NCI-H1048 (cell line): ENCODE measurements around the gene SLC7A6OS.

ENCODE experiments used
- DNase-seq: peaks from one replicate; lab custom pipeline; 2025; lab: John Stamatoyannopoulos, UW

SLC7A6OS gene

DNA sequence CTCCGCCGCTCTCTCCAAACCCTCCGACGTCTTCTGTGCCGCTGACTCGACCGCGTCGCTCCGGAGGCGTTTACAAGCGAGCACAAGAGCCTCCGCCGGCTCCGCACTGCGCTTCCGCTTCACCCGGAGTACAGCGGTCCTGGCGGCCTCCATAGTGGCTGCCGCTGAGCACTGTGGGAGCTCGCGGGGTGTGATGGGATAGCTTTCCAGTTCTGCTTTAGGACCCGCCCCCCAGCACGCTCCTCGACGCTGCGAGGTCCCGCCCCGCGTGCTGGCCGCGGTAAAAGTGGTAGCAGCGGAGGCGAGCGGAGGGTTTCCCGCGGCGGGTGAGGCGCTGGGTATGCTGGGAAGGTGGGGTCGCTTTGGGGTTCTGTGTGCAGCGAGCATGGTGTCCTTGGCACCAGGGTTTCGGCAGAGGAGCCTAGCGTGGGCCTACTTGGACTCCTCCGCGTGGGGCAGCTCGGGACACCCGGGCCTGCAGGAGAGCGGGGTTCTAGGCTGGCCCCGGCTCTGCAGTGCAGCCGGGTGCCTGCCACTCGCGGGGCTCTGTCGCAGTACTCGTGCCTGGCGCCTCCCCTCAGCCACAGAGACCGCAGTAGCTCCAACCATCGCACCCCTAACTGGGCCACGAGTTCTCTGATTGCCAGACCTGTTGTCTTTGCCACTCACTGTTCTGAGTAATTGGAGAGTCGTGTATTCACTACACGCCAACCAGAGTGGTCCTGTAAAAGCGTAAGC is at the start of gene SLC7A6OS, which contains the start of gene PRMT7:
TSS of gene SLC7A6OS (minus strand) at position 173 of the 738 bp plus-strand sequence. CDS start at position 153, 20 bp downstream.
TSS of gene PRMT7 (plus strand) at position 246 of the 738 bp plus-strand sequence. CDS start 4,961 bp downstream, outside the sequence.
- DNase-seq = peak; percentile 71

DNA sequence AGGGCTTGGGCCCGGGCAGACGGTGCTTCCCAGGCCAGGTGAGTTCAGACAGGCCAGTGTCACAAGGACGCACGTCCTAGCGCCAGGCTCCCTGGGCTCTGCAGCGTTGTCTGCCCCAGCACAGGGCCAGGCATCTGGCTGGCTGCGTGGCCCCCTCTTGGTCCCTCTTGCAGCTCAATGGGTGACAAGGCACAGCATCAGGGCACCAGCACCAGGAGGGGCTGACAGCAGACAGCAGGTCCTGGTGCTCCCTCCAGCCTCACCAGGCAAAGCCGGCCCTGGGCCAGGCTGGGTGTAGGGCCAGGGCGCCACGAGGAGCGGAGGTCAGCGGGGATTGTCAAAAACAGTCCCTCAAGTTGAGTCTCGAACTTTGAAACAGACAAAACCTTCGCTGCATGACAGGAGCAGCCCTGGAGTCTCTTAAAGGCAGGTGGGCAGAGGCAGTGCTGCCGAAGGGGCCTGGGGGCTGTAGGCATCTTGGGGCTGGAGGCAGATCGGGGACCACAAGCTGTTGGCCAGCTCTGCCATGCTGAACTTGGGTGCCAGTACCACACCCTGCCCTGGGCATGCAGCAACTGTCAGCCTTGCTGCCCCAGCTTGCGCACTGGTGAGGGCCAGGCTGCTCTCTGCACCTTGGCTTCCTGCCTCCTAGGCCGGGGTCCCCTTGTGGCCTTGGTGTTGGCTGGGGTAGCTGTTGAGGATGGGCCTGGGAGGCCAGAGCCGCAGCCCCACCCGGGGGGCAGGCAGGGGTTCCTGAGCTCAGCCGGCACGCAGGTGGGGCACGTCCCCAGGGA is 48.8 kb upstream of the SLC7A6OS start:
- DNase-seq = no peak

DNA sequence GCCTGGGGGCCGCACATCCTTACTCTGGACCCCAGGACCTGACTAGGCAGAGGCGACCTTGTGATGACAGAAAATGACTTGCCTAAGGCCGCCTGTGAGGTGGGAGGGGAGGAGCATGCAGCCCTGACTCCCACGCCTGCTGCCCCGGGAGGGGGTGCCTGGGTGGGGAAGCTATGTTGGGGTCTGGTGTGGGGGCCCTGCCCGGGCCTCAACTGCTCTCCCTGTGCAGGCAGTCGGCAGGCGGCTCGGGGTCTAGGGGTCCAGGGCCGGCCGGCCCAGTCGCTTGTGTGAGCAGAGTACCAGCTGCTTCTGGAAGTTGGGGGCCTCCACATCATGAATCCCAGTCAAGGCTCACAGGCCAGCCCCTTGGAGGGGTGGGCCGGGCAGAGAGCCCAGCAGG is 48.2 kb upstream of the SLC7A6OS start:
- no peak for DNase-seq

DNA sequence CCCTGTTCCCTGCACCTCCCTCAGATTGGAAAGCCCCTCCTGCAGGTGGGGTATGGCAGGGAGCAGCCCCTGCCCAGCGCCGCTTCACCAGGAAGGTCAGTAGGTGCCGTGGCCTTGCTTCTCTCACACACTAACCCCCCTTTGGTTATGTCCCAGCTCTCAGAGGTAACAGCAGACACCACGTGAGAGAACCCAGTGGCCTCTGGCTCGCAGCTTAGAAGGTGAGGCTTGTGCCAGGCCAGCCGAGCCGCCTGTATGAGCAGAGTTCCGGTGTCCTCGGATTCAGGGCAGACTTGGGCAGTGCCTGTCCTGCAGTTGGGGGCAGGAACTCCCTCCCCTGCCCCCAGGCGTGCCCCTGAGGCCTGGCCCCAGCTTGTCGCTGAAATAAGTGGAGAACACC is 47.2 kb upstream of the SLC7A6OS start:
- no peak for DNase-seq

DNA sequence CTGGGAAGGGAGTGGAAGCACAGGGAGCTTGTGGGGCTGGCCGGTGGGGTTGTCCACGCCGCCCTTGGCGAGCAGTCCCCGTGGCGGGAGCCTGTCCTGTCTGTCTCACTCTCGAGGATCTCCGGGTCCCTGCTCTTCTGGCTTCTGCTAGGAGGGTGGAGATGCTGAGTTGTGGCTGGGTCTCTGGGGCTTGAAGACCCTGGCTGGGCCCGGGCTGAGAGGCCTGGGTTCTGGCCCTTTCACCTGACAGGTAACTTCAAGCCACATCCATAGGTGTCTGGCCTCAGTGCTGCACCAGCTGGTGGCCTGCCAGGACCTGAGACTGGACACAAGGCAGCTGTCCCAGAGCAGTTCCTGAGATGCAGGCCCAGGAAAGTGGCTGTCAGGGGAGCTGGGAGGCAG is 46.8 kb upstream of the SLC7A6OS start:
- DNase-seq = no peak

DNA sequence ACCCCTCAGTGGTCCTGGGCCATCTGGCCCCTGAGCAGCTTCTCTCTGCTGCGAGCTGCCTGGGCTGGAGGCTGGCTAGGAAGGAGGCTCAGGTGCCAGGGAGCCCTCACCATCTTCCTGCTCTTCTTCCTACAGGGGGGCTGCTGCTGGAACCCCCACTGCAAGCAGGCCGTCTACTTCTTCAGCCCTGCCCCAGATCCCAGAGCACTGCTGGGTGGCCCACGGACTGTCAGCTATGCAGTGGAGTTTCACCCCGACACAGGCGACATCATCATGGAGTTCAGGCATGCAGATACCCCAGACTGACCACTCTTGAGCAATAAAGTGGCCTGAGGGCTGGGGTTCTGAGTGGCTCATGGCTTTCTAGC is 46.2 kb upstream of the SLC7A6OS start:
- DNase-seq = no peak

DNA sequence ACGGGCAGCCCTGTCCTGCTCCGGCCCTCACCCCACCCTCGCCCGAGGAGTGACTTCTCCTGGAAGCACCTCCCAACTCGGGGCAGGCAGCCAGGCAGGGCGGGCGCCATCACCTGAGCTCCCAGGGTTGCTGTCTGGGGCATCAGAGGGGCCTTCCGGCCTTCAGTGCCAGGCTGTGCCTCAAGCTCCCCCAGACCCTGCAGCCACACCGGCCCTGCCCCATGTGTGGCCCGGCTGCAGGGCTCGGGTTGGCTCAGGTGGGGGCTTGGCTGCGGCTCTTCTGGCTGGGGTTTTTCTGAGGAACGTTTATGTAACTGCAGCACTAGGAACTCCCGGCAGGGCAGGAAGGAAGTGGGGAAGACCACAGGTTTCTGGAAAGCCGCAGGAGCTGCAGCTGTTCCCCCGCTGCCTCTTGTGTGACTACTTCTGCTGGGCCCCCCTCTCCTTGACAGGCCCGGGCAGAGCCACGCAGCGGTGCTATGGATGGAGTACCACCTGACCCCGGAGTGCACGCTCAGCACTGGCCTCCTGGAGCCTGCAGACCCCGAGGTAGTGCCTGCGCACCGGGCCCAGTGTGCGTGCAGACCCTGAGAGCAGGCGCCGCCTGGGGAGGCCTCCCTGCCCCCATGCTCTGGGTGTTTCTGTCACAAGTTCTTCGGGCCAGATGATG is 45.6 kb upstream of the SLC7A6OS start:
- DNase-seq = no peak

DNA sequence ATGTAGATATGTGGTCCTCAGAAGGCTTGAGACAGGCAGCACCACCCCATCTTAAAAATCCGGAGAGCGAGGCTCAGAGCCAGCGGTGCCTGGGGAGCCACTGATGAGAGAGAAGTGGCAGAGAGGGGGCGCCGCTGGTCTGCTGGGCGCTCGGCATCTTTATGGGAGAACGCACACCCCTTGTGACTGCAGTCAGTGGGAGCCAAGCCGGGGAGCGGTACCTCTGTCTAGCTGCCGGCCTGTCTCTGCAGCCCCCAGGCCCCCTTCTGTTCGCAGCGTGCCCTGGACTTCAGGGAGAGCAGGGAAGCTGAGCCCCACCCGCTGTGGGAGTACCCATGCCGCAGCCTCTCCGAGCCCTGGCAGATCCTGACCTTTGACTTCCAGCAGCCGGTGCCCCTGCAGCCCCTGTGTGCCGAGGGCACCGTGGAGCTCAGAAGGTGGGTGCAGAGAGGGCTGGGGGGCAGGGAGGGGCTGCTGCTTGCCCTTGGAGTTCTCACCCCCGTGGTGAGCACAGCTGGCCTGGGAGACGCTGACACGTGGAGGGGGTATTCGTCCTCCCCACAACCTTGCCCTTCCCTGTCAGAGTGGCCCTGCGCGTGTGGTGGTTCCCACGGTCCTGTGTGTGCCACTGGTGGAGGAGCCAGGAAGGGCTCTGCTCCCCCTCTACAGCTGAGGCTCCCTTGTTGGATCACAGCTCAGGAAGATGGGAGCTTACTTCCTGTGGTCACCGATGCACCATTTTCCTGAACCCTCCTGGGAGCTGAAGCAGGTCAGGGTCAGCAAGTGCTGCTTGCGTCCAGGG is 44.9 kb upstream of the SLC7A6OS start:
- DNase-seq = no peak

DNA sequence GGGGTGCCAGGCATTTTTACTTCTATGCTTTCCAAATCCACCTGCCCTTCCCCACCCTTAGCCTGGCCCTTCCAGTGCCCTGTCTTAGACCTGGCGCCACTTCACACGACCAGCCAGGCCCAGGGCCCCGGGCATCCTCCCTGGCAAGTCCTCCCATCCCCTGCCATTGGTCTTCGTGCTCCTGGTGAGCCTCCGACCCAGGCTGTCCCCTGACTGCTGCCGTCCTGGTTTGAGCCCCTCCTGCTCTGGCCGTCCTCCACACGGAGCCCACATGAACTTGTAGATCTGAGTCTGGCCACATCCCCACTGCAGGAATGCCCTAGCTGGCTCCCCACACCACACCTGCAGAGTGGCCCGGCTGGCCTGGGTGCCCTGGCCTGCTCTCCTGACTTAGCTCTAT is 44.1 kb upstream of the SLC7A6OS start:
- no peak for DNase-seq

DNA sequence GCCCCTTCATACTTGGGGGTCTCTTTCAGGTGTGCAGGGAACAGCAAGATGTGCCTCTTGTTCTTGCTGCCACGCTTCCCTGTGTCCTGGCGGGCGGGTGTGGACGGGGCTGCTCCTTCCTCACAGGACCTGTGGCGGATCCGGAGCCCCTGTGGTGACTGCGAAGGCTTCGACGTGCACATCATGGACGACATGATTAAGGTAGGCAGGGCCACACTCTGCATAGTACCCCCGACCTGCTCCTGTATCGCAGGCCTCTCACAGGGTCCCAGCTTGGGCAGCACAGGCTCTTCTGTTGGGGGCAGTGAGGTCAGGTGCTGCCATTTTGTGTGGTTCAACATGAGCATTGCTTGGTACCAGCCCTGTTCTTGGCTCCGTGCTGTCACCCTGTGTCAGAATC is 42.6 kb upstream of the SLC7A6OS start:
- DNase-seq = no peak

DNA sequence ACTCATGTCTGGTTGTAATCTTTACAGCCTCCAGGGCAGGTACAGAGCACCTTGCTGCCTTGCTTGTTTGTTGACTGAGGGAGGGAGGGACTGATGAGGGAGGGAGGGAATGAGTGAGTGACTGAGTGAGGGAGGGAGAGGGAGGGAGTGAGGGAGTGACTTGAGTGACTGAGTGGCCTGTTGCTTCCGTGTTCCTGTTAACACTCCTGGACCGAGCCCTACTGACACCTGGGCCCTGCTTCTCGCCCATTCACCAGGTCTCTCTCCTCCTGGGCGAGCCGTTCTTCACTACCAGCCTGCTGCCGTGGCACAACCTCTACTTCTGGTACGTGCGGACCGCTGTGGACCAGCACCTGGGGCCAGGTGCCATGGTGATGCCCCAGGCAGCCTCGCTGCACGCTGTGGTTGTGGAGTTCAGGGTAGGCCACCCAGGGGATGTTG is 41.3 kb upstream of the SLC7A6OS start:
- no peak for DNase-seq

DNA sequence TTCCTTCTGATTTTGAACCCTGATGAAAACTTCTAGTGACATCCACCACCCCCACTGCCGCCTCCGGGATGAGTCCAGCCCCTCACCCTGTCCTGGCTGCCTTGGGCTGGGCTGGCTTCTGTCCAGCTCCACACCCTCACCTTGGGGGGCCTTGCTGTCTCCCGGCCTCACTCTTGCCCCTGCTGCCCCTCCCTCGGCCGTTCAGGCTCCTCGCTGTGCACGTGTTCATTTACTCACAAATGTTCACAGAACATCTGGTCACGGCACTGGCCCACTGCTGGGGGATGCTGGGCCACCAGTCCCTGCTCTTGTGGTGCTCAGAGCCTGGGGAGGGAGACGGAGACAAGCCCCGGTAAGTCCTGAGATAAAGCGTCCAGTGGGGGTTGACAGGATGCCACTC is 40.7 kb upstream of the SLC7A6OS start:
- DNase-seq = no peak

DNA sequence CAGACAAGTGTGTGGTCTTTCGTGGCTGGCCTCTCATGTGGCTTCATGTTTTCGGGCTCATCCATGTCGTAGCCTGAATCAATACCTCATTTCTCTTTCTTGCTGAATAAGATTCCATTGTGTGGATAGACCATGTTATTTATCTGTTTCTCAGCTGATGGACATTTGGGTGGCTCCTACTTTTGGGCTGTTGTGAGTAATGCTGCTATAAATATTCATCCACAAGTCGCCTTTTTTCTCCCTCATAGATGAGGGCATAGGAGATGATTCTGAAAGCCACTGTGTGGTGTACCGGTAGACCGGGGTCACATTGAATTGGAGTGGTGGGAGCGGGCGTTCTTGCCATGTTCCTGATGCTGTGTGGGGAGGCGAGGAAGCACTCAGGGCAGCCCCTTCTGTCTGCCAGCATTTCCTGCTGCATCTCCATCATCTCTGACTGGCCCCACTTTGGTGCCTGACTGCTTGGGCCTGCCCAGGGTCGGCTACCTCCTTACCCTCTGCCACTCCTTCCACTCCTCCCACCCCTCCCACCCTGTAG is 40.1 kb upstream of the SLC7A6OS start:
- no peak for DNase-seq

DNA sequence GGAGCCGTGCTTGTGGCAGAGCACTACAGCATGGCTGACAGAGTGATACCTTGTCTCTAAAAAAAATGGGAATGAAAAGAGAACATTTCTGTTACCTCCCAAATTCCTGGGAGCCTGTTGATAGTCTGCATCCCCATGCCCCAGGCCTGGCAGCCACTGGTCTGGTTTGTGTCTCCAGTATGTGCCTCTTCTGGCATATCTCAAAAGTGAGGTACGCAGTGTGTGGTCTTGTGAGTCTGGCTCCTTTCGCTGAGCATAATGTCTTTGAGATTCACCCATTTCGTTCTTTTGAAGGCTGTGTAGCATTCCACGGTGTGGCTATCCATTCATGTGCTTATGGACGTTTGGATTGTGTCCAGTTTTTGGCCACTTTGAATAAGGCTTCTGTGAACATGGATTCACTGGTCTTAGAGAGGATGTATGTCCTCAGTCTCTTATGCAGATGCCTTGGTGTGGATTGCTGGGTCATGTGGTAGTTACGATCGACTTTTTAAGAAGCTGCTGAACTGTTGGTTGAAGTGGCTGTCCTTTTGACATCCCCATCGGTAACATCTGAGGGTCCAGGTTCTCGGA is 39.2 kb upstream of the SLC7A6OS start:
- DNase-seq = no peak

DNA sequence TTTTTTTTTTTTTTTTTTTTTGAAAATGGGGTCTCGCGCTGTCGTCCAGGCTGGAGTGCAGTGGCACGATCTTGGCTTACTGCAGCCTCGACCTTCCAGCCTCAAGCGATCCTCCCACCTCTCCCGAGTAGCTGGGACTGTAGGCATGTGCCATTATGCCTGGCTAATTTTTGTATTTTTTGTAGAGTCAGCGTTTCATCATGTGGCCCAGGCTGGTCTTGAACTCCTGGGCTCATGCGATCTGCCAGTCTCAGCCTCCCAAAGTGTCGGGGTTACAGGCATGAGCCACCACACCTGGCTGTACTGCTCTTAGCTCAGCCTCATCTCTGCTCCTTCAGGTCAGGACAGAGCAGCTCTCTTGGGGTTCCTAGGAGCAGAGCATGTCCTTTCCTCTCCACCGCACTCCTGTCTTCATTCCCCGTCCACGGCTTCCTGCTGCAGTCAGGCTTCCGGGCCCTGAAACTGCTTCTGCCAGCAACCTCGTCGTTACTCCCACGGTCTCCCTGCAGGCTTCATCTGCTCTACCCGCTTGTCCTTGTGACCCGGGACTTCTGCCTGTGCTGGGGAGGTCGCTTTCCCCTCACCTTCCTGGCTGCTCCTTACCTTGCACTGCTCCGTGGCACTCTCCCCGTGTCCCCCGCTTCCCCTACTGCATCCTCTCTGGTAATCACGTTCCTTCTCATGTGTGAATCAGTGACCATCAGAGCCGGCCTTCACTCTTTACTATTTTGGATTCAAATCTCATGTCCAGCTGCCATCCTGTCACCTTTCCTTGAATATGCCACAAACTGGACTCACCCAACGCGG is 38.1 kb upstream of the SLC7A6OS start:
- no peak for DNase-seq

DNA sequence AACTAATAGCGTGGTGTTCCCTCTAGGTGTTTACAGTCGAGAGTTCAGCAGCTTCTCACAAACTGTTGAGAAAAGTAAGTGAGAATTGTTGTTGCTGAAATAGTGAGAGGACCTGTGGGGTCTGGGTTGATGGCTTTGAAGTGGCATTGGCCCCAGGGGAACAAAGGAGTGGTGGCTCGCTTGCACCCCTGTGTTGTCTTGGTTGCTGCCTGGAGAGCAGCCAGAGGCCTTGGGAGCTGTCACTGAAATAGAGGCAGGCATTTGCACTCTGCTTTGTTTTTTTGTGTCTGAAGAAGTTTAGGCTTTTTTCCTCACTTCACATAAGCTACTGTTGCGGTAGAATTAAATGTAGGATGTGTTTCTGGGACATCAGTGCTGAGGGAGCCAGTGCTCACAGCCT is 36.9 kb upstream of the SLC7A6OS start:
- DNase-seq = no peak

DNA sequence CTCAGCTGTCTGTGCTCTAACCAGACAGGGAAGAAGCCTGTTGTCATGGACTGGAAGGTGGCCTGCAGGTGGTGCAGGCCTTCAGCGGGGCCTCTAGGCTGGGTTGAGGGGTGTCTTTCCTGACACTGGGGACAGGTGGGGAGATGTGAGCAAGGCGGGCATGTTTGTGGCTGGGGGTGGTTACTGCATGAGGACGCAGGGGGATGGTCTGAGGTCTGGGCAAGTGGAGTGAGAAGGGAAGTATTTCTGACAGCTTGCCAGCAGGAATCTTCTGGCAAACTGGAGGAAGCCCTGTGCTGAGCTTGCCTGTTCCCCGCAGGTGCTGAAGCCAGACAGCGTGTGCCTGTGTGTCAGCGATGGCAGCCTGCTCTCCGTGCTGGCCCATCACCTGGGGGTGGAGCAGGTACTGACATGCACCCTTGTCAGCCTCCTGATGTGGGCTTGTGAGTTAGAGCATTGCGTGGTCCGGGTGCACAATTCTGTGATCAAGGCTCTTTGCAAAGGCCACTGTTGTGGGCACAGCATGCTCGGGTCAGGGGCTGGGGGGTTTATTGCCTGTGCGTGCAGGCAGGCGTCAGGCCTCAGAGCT is 36.2 kb upstream of the SLC7A6OS start:
- DNase-seq = no peak

DNA sequence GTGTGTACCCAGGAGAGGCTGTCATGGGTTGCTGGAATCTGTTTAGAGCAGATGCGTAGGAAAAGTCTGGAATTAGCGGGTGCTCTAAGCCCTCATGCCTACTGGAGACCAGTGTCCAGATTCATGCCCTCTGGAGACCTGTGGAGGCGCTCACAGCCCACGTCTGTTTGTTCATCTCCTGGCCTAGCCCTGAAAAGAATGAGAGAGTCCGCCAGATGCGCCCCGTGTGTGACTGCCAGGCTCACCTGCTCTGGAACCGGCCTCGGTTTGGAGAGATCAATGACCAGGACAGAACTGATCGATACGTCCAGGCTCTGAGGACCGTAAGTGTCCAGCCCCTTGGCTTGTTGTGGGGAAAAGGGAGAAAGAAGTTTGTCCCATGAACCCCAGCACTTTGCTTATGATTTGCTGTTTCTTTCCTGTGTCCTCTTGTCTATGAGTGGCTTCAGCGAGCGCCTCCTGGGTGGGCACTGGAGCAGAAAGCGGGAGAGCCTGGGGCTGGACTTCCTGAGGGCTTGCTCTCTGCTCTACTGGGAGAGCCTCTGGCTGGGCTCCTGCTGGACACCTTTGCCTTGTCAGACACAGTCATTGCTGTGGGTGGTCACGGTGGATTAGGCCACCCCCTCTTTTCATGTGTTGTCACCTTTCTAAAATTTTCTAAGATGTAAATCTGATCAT is 35.4 kb upstream of the SLC7A6OS start:
- no peak for DNase-seq

DNA sequence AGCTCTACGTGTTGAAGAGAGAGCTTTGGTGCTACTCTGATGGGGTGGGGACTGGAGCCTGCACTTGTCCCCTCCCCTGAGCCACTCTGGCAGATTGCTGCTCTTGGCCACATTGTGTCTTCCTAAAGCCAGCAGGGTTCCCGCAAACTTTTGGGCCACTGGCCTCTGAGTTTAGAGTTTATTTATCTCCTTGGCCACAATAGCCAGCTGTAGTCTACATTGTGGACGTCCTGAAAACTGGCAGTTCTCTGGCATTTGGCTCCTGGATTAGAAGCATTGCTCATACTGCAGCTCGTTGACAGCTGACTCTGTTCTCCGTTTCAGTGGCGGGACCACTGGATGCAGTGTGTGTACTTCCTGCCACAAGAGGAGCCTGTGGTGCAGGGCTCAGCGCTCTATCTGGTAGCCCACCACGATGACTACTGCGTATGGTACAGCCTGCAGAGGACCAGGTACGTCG is 34.6 kb upstream of the SLC7A6OS start:
- no peak for DNase-seq
